SH-SY5Y (cell line): Measurements from ENCODE around the gene AKAP17A.

Source experiments
- GATA2 ChIP-seq: IDR thresholded peaks from 2 replicates; pipeline ENCODE4 v1.6.1; 2011; ENCODE audit warnings: mild to moderate bottlenecking, low read depth, low read length
- GATA3 ChIP-seq: IDR thresholded peaks from 2 replicates; pipeline ENCODE4 v1.6.1; 2011; ENCODE audit warnings: low read depth, mild to moderate bottlenecking, low read length, moderate library complexity

Gene AKAP17A

DNA sequence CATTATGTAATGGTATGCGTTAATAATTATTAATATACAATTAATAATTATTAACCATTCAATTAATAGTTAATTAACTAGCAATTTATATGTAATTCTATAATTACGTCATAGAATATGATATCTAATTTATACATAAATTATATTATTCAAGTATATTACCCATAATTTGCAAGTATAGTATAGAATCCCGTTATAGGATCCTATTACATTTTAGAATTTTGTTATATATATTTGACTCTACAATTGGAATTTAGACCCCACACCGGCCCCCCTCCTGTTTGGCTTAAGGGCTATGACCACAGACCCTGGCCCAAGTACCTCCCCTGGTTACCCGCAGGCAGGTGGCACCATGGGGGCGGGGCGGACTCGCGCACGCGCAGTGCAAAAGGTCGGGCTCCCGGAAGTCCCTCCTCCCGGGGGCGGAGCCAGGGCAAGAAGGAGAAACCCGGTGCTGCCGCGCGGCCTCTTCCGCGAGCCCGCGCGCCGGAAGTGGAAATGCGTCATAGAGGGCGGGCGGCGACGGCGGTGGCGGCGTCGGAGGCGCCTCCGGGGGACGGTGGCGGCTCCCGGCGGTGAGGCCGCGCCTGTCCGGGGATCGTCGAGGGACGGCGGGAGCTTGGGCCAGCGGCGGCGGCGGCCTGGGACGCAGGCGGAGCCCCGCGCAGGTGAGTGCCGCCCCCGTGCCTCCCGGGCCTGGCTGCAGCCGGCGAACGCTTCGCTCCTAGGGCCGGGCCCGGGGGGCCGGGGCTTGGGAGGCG lies at the start of gene AKAP17A:
AKAP17A (plus strand) TSS at position 503 of the 761 bp plus-strand sequence. CDS start 1,859 bp downstream, outside the sequence.
- TF ChIP-seq GATA2 (no peak), GATA3 (no peak)

DNA sequence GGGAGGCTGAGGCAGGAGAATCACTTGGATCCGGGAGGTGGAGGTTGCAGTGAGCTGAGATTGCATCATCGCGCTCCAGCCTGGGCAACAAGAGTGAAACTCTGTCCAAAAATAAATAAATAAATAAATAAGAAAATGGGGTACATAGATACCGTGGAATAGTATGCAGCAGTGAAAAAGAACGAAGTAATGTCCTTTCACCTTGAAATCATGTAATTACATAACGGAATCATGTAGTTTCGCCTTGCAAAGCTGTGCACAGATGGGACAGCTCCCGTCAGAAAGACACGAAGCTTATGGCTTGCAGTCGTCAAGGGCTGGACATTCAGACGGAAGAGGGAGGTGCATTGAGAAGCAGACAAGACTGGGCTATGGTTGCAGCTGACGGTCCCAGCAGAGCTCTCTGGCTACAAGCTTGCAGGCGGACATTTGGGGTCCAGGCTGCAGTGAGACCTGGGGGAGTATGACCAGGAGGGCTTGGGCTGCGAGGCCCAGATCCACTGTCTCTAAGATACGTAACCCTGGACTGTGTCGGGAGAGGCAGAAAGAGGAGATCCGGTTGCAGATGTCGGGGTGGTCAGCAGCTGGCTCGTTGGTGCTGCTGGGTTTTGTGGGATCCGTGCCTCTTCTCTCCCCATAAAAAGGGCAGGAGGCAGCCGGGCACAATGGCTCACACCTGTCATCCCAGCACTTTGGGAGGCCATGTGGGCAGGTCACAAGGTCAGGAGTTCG lies 48.2 kb upstream of the AKAP17A start:
- TF ChIP-seq GATA2 = no peak
- TF ChIP-seq GATA3 = no peak

- TF ChIP-seq GATA3 = no peak
- TF ChIP-seq GATA2 = no peak
Measured at GRCh38 chrX:1545776-1546408, 45.5 kb upstream of the AKAP17A start.

DNA sequence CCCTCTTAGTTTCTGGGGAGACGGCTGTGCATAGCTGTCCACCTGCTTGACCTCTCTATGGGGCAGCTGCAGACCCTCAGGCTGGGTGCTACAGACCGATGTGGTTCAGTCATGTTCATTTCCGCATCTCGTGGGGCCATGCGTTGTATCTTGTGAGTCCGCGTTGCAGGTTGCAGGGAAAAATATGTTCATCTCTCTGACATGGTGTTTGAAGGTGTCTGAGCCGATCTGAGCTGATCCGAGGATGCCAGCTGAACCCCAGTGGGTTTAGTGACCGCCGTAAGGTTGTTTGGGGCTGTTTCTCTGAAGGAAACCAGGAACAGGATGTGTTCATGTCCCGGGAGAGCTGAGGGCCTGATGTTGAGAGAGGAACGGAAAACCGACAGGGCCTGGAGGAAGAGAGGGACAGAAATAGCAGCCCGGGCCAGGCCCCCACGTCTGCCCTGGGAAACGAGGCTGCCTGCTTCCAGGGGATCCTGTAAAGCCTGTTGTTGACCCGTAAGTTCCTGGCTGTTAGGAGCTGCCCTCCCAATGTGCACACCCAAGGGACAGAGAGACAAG lies 44.6 kb upstream of the AKAP17A start:
- TF ChIP-seq GATA2 (no peak), GATA3 (no peak)

DNA sequence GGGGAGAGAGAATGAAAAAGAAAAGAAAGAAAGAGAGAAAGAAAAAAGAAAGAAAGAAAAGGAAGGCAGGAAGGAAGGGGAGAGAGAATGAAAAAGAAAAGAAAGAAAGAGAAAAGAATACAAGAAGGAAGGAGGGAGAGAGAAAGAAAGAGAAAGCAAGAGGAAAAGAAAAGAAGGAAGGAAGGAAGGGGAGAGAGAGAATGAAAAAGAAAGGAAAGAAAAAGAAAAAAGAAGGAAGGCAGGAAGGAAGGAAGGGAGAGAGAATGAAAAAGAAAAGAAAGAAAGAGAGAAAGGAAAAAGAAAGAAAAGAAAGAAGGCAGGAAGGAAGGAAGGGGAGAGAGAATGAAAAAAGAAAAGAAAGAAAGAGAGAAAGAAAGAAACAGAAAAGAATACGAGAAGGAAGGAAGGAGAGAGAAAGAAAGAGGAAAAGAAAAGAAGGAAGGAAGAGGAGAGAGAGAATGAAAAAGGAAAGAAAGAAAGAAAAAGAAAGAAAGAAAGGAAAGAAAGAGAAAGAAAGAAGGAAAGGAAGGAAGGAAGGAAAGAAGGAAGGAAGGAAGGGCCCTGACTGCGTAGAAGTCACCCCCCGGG lies 39.4 kb upstream of the AKAP17A start:
- TF ChIP-seq GATA3 = no peak
- TF ChIP-seq GATA2 = no peak

DNA sequence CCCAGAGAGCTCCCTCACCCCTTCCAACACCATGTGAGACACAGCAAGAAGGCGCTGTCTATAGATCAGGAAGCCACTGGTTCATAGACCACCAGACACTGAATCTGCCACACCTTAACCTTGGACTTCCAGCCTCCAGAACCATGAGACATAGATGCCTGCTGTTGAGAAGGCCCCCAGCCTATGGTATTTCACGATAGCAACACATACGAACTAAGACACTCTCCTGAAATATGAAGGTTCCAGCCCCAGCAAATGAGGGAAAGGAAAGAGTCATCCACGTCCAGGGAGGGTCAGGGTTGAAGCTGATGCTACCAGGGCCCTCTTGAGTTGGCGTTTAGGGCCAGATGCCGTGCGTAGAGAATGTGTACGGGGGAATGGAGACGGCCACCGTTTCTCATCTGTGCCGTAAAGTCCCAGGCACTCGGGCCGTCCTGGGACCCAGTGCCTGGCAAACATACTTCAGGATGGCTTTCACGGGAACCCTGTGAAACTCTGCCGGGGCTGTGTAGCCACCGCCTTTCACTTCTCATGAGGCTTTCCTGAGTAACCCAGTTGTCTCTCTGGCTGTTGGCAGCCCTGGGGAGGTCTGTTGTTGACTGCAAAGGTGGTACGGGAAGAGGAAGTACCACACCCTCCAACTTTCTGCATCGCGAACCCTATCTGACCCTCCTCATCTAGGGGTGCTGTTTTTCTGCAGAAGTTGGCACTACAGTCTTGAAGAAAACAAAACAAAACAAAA lies 36.8 kb upstream of the AKAP17A start:
- TF ChIP-seq GATA2 = no peak
- no peak for TF ChIP-seq GATA3

DNA sequence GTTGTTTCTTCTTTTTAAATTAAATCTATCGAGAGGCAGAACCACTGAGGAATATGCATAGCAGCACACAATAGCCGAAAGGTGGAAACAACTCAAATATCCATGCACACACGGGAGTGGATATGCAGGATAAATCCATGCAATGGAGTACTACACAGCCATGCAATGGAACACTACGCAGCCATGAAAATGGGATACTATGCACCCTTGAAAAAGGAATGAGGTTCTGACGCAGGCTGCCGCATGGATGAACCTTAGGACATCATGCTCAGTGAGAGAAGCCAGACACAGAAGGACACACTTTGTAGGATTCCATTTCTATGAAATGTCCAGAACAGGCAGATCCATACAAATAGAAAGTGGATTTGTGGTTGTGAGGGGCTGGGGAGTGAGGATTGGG lies 36.0 kb upstream of the AKAP17A start:
- TF ChIP-seq GATA2 (no peak), GATA3 (no peak)

DNA sequence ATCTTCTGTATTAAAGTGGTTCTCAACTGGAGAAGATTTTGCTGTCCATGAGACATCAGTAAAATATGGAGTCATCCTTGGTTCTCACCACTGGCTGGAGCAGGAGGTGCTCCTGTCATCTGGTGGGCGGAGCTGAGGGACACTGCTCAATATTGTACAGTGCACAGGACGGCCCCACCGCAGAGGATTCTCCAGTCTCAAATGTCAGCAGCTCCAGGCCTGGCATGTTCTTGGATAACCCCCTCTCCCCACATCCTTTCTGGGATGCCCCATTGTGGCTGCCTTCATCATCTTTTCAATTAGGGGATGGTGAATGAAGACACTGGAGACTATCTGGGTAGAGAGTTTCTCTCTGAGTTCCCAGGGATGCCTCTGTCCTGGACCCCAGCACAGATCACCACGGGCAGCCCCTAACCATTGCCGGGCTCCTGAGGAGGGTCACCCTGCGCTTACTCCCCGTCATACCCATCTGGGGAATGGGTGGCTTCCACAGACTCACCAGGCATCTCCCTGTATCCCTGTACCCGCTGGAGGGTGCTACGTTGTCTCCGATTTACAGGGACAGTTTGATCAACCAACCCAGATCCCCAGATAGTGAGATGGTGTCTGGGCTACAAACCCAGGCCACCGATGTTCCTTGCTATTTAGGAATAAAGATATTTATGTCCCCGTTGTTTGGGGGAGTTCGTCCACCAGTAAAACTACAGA lies 32.5 kb upstream of the AKAP17A start:
- no peak for TF ChIP-seq GATA3
- TF ChIP-seq GATA2 = no peak

GRCh38 chrX:1561164-1561563 lies 30.2 kb upstream of the AKAP17A start:
- TF ChIP-seq GATA3 (no peak), GATA2 (no peak)

GRCh38 chrX:1564750-1565683 lies 26.4 kb upstream of the AKAP17A start:
- TF ChIP-seq GATA3 = no peak
- no peak for TF ChIP-seq GATA2

DNA sequence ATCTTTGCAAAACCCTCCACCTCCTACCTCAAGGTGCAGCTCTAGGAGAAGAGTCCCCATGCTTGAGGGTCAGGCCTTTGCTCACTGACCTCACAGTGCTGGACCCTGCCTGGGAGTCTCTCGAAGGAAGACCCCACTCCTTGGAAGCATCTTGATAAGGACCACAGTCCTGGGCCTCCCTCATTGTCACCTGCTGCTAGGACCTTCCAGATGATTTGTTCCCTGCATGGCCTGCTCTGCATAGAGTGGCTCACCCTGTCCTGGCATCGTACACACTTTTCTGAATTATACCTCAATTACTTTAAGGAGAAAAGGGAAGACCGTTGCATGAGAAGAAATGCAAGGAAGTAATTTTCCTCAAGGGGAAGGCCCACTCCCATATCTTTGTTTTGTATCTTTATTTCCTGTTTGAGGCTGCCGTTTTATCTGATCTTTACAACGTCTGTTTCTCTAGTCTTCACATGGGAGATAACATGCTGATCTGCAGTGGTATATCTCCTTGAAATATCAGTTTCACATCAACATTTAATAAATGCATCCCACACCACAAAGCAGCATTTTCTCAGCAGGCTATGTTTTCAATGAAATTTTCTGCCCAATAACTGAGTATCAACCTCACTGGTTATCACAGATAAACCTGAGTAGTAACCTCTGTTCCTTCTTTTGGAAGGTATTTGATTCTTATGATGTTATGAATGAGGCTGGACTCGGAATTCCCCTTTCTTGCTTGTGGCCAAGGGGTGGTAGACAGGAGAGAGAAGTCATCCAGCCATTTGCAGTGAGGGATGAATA lies 15.0 kb upstream of the AKAP17A start:
- TF ChIP-seq GATA2 (no peak), GATA3 (no peak)
